ENCODE results near the gene C1orf174. TPM values are rescaled to one million over a fixed set of nuclear protein-coding genes. Genes with fewer than 3 reads are reported as not detected.

C1orf174 gene
- polyA plus RNA-seq, 3 donors, result 19.1 to 46.0 (median 21.3) TPM

DNA sequence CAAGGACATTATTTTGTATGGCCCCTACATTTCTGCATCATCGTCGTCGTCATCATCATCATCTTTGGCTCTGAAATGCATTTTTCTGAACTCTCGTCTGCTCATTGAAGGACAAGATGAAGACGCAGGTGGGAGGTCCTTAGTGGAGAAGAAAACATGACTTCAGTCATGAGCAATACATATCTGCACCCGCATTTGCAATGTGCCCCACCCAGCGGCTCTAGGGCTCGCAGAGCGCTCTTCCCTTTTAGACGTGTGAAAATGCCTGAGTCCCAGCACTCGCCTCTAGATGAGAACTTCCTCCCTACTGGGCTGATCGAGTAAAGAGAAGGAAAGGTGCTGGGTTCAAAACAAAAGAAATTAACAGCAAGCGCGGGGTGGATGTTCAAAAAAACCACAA lies 10.1 kb downstream of the C1orf174 start:
- Histone ChIP-seq H2AFZ (ENCODE audit: insufficient read depth, low read depth, low read length, poor library complexity, severe bottlenecking) (no peak overlapping the region), H3K4me3 (replicated peaks in 1 of 3; ENCODE audit: low read depth in 2 of 3, low read length in 3 of 3) (peak overlapping the region in 1 of 3 experiments; percentile 62), H3K9me3 (replicated peaks in 1 of 2; ENCODE audit: control insufficient read depth in 1 of 2, insufficient read depth in 1 of 2, low read length in 2 of 2) (no peaks in the 10 kb centered on the region), H3K27me3 (ENCODE audit: control insufficient read depth in 2 of 2, insufficient read depth in 2 of 2, low read length in 2 of 2) (no peaks in the 10 kb centered on the region), H3K27ac (ENCODE audit: low read depth in 1 of 2, low read length in 2 of 2) (peak overlapping the region; percentile 63 to 81), H3K4me1 (ENCODE audit: control insufficient read depth in 1 of 2, insufficient read depth in 2 of 2, low read length in 2 of 2) (peaks cover 31 to 38% of the 10 kb centered on the region in 2 donors), H3K4me2 (replicated peaks; ENCODE audit: extremely low read depth, low read length, poor library complexity, severe bottlenecking) (peak overlapping the region; percentile 73), H4K20me1 (ENCODE audit: insufficient read depth, low read length) (peaks cover 6% of the 10 kb centered on the region), H3K9ac (ENCODE audit: insufficient read depth, low read length, poor library complexity, severe bottlenecking) (no peak overlapping the region), H3K79me2 (ENCODE audit: insufficient read depth, low read length) (peaks cover 21% of the 10 kb centered on the region), H3K36me3 (replicated peaks in 1 of 2; ENCODE audit: control insufficient read depth in 1 of 2, insufficient read depth in 2 of 2, low read length in 2 of 2) (peaks cover 35 to 56% of the 10 kb centered on the region in 2 donors)
- intact Hi-C loops (cut with micrococcal nuclease), result loop anchor here in 1 of 2 donors (10.0 kb wide), 1 partner anchor 235 kb away; the partner anchor contains the start of genes TP73 and WRAP73
- peak overlapping the region; percentile 59 to 80 for H3K4me3 Mint-ChIP-seq
- H3K27ac Mint-ChIP-seq, result peak overlapping the region; percentile 70 to 94 (median 89)
- peaks cover 26% of the 10 kb centered on the region for H3K4me1 Mint-ChIP-seq
- WGBS (ENCODE audit: insufficient coverage), result 92% methylated on average over 2 of the region's 14 CpGs
- peak; percentile 21 to 31 (median 30) for DNase-seq
- peaks cover 0 to 3% (median 0%) of the 10 kb centered on the region in 7 donors for H3K9me3 Mint-ChIP-seq
- peaks cover 46 to 64% of the 10 kb centered on the region in 2 donors for H3K36me3 Mint-ChIP-seq
- H3K27me3 Mint-ChIP-seq (ENCODE audit: low read depth in 3 of 3), result peaks cover 0 to 2% (median 0%) of the 10 kb centered on the region in 3 donors
- TF ChIP-seq, protein P1, sequence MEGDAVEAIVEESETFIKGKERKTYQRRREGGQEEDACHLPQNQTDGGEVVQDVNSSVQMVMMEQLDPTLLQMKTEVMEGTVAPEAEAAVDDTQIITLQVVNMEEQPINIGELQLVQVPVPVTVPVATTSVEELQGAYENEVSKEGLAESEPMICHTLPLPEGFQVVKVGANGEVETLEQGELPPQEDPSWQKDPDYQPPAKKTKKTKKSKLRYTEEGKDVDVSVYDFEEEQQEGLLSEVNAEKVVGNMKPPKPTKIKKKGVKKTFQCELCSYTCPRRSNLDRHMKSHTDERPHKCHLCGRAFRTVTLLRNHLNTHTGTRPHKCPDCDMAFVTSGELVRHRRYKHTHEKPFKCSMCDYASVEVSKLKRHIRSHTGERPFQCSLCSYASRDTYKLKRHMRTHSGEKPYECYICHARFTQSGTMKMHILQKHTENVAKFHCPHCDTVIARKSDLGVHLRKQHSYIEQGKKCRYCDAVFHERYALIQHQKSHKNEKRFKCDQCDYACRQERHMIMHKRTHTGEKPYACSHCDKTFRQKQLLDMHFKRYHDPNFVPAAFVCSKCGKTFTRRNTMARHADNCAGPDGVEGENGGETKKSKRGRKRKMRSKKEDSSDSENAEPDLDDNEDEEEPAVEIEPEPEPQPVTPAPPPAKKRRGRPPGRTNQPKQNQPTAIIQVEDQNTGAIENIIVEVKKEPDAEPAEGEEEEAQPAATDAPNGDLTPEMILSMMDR (IDR thresholded peaks at IDR 0.05), result no peak

GRCh38 chr1:3888301-3888700 lies 11.8 kb downstream of the C1orf174 start:
- no peak overlapping the region for H3K9ac ChIP-seq (ENCODE audit: insufficient read depth, low read length, poor library complexity, severe bottlenecking)
- H4K20me1 ChIP-seq (ENCODE audit: insufficient read depth, low read length), result no peaks in the 10 kb centered on the region
- TF ChIP-seq, protein P1 (IDR thresholded peaks at IDR 0.05), result no peak
- H3K27me3 ChIP-seq (ENCODE audit: control insufficient read depth in 2 of 2, insufficient read depth in 2 of 2, low read length in 2 of 2), result no peaks in the 10 kb centered on the region
- H2AFZ ChIP-seq (ENCODE audit: insufficient read depth, low read depth, low read length, poor library complexity, severe bottlenecking), result no peak overlapping the region
- Mint-ChIP-seq H3K9me3 (no peaks in the 10 kb centered on the region), H3K27ac (no peak overlapping the region), H3K4me1 (peaks cover 25% of the 10 kb centered on the region), H3K36me3 (peaks cover 57 to 73% of the 10 kb centered on the region in 2 donors), H3K27me3 (ENCODE audit: low read depth in 3 of 3) (peaks cover 0 to 2% (median 0%) of the 10 kb centered on the region in 3 donors), H3K4me3 (no peak overlapping the region)
- H3K4me3 ChIP-seq (replicated peaks in 1 of 3; ENCODE audit: low read depth in 2 of 3, low read length in 3 of 3), result no peak overlapping the region
- DNase-seq, result no peak
- peaks cover 28 to 33% of the 10 kb centered on the region in 2 donors for H3K4me1 ChIP-seq (ENCODE audit: control insufficient read depth in 1 of 2, insufficient read depth in 2 of 2, low read length in 2 of 2)
- peaks cover 38 to 67% of the 10 kb centered on the region in 2 donors for H3K36me3 ChIP-seq (replicated peaks in 1 of 2; ENCODE audit: control insufficient read depth in 1 of 2, insufficient read depth in 2 of 2, low read length in 2 of 2)
- 87% methylated on average over 15 of the region's 15 CpGs for WGBS (ENCODE audit: insufficient coverage)
- no peak overlapping the region for H3K4me2 ChIP-seq (replicated peaks; ENCODE audit: extremely low read depth, low read length, poor library complexity, severe bottlenecking)
- H3K9me3 ChIP-seq (replicated peaks in 1 of 2; ENCODE audit: control insufficient read depth in 1 of 2, insufficient read depth in 1 of 2, low read length in 2 of 2), result no peaks in the 10 kb centered on the region
- intact Hi-C loops (cut with micrococcal nuclease), result no loop called here
- peaks cover 7% of the 10 kb centered on the region for H3K79me2 ChIP-seq (ENCODE audit: insufficient read depth, low read length)
- no peak overlapping the region for H3K27ac ChIP-seq (ENCODE audit: low read depth in 1 of 2, low read length in 2 of 2)
